Thyroid gland (tissue), 4 donors: ENCODE data around the gene WNT3. TPM values are rescaled to one million over a fixed set of nuclear protein-coding genes. Genes with fewer than 3 reads are reported as not detected.
A peak's percentile ranks its signal among the peaks of the same experiment; 100 is the strongest.
"Not testable (repeated sequence)": the region's sequence is repeated elsewhere in the genome, so short reads cannot be mapped to it uniquely, and the experiment has no call there.

Source experiments
- DNase-seq, 2 donors: peaks; one replicate each; pipeline ENCODE4 v3.0.0-alpha.2; 2019
- H3K27ac ChIP-seq, 3 donors: fragments of 200-600 bp; sonication (generic); 1 replicate in 2 of 3; 2 replicates in 1 of 3; pipeline ENCODE4 v1.5.1; 2016 to 2019; ENCODE audit warnings: mild to moderate bottlenecking in 1 of 3, moderate library complexity in 1 of 3
- H3K27me3 ChIP-seq: fragments of 200-600 bp; sonication (generic); one replicate; pipeline ENCODE4 v1.5.1; 2019
- H3K36me3 ChIP-seq, 2 donors: fragments of 200-600 bp; sonication (generic); one replicate each; pipeline ENCODE4 v1.5.1; 2016 to 2019
- H3K4me1 ChIP-seq, 2 donors: fragments of 200-600 bp; sonication (generic); one replicate each; pipeline ENCODE4 v1.5.1; 2017 to 2019
- H3K4me3 ChIP-seq, 3 donors: fragments of 200-600 bp; sonication (generic); replicated peaks in 1 of 3; 1 replicate in 2 of 3; 2 replicates in 1 of 3; pipeline ENCODE4 v1.5.1; 2016; ENCODE audit warnings: mild to moderate bottlenecking in 1 of 3
- H3K9me3 ChIP-seq: fragments of 200-600 bp; sonication (generic); one replicate; pipeline ENCODE4 v1.5.1; 2017
- CTCF ChIP-seq, 6 experiments: fragments of 200-600 bp in 3 of 6; fragments of 450-650 bp in 3 of 6; sonication (generic) in 3 of 6; IDR thresholded peaks; one replicate each; pipeline ENCODE4 v1.5.1; 2016 to 2019; ENCODE audit warnings: antibody characterized with exemption in 6 of 6, mild to moderate bottlenecking in 2 of 6, inconsistent platforms in 1 of 6, moderate library complexity in 1 of 6
- POLR2A ChIP-seq, 2 donors: fragments of 450-650 bp; IDR thresholded peaks; one replicate each; pipeline ENCODE4 v1.6.1; 2017; ENCODE audit warnings: antibody characterized with exemption in 2 of 2, mild to moderate bottlenecking in 2 of 2, moderate library complexity in 1 of 2
- WGBS, 2 donors: methylation state at CpG; one replicate each; pipeline ENCODE4 v1.1.5; 2017; 5-methylcytosine and 5-hydroxymethylcytosine counted together
- intact Hi-C: fragments of 100-400 bp; cut with DNase I; formaldehyde crosslinking; loops from one replicate; pipeline ENCODE4 v1.15.1; 2023
- total RNA-seq, 4 donors: library from RNA; depleted of rRNA; stranded (reverse); fragments of >200 nt; gene quantifications; one replicate each; pipeline ENCODE4 v1.2.3, GENCODE V29; 2016

WNT3 gene
- total RNA-seq, 4 donors from 2014 or later = 0.68 to 2.4 (median 0.82) TPM

GRCh38 chr17:46796084-46796483, 22.4 kb downstream of the WNT3 start:
- DNase-seq = no peak
- no peaks in the 10 kb centered on the region for H3K9me3 ChIP-seq
- no peak for TF ChIP-seq CTCF (IDR thresholded peaks at IDR 0.05)
- no peak for TF ChIP-seq POLR2A (IDR thresholded peaks at IDR 0.05)
- no peak overlapping the region for H3K27ac ChIP-seq
- H3K4me3 ChIP-seq = no peak overlapping the region
- intact Hi-C loops = no loop called here
- H3K4me1 ChIP-seq = no peaks in the 10 kb centered on the region
- 82 to 83% methylated on average over 3 of the region's 3 CpGs for WGBS, 2 donors
- no peaks in the 10 kb centered on the region for H3K36me3 ChIP-seq
- no peaks in the 10 kb centered on the region for H3K27me3 ChIP-seq

GRCh38 chr17:46795379-46795952, 23.0 kb downstream of the WNT3 start:
- TF ChIP-seq POLR2A (IDR thresholded peaks at IDR 0.05) (no peak), CTCF (IDR thresholded peaks at IDR 0.05) (no peak)
- Histone ChIP-seq H3K9me3 (no peaks in the 10 kb centered on the region), H3K27me3 (no peaks in the 10 kb centered on the region), H3K4me3 (no peak overlapping the region), H3K4me1 (no peaks in the 10 kb centered on the region), H3K36me3 (no peaks in the 10 kb centered on the region), H3K27ac (no peak overlapping the region)
- 75% methylated on average over 15 of the region's 15 CpGs for WGBS, 2 donors
- intact Hi-C loops = no loop called here
- DNase-seq = no peak

- no peak overlapping the region for H3K4me3 ChIP-seq
- TF ChIP-seq POLR2A (IDR thresholded peaks at IDR 0.05) (no peak), CTCF (IDR thresholded peaks at IDR 0.05) (no peak)
- no peaks in the 10 kb centered on the region for H3K9me3 ChIP-seq
- DNase-seq = peak; percentile 26 to 47
- WGBS, 2 donors = 59 to 60% methylated on average over 5 of the region's 5 CpGs
- H3K4me1 ChIP-seq = no peaks in the 10 kb centered on the region
- intact Hi-C loops = no loop called here
- no peak overlapping the region for H3K27ac ChIP-seq
- no peaks in the 10 kb centered on the region for H3K36me3 ChIP-seq
- no peaks in the 10 kb centered on the region for H3K27me3 ChIP-seq
Measured at GRCh38 chr17:46794318-46794717, 24.2 kb downstream of the WNT3 start.

GRCh38 chr17:46793541-46793940, 25.0 kb downstream of the WNT3 start:
- Histone ChIP-seq H3K9me3 (no peaks in the 10 kb centered on the region), H3K4me3 (no peak overlapping the region), H3K27me3 (no peaks in the 10 kb centered on the region), H3K36me3 (no peaks in the 10 kb centered on the region), H3K4me1 (no peaks in the 10 kb centered on the region), H3K27ac (no peak overlapping the region)
- TF ChIP-seq CTCF (IDR thresholded peaks at IDR 0.05) (no peak), POLR2A (IDR thresholded peaks at IDR 0.05) (no peak)
- no peak for DNase-seq
- intact Hi-C loops = no loop called here
- 64 to 73% methylated on average over 5 of the region's 5 CpGs for WGBS, 2 donors

- H3K9me3 ChIP-seq, H3K4me3 ChIP-seq, H3K27ac ChIP-seq, H3K36me3 ChIP-seq, H3K4me1 ChIP-seq, intact Hi-C loops, H3K27me3 ChIP-seq, DNase-seq: not testable (repeated sequence)
- 89 to 92% methylated on average over 6 of the region's 6 CpGs for WGBS, 2 donors
Measured at GRCh38 chr17:46793023-46793422, 25.5 kb downstream of the WNT3 start.

GRCh38 chr17:46792071-46792470, 26.4 kb downstream of the WNT3 start:
- Histone ChIP-seq H3K27ac (no peak overlapping the region), H3K27me3 (no peaks in the 10 kb centered on the region), H3K4me3 (no peak overlapping the region), H3K4me1 (no peaks in the 10 kb centered on the region), H3K36me3 (no peaks in the 10 kb centered on the region), H3K9me3 (no peaks in the 10 kb centered on the region)
- intact Hi-C loops = no loop called here
- TF ChIP-seq CTCF (IDR thresholded peaks at IDR 0.05) = no peak
- TF ChIP-seq POLR2A (IDR thresholded peaks at IDR 0.05) = no peak
- 88 to 89% methylated on average over 4 of the region's 4 CpGs for WGBS, 2 donors
- no peak for DNase-seq
